HG03139 (cell line): Measurements from ENCODE around the gene ZCCHC24.

Experiments used
- ATAC-seq: cut with Tn5 transposase; IDR thresholded peaks from one replicate; pipeline ENCODE4 v1.9.1; 2021; ENCODE audit not compliant: unreplicated experiment

Gene ZCCHC24

DNA sequence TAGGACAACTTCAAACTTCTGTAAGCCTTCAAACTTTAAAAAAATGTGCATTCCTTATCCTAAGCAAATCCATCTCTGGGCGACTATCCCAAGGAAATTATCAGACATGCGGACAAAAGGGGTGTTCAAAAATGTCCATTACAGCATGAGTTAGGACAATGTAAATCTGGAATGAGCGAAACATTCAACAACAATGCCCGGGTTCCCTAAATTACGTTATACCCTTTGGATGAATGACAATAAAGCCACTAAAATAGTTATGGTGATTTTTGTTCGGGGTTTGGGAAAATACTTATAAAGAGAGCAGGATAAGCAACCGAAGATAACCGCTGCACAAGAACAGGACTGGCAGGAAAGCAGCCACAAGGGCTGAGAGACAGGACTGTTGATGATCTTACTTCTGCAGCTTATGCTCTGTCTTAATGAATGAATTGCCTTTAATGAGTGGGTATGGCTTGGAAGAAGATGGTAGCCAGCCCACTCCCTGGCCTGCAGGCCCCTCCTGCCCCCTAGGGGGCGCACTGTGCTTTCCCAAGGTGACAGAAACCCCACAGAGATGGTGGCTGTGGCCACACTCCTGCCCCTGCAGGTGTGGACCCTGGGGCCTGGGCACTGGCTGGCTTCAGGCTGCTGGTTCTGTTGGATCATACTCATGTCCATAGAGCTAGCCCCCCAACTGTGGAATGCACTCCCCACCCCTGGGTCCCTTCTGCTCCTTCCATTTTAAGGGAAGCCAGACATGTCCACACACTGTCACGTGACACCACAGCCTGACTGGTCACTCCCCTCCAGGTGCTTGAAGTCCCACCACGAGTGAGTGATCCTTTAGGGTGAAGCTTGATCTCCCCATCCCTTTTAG is 45.0 kb downstream of the ZCCHC24 start:
- no peak for ATAC-seq

GRCh38 chr10:79399223-79399831 is 46.1 kb downstream of the ZCCHC24 start:
- ATAC-seq, result no peak

DNA sequence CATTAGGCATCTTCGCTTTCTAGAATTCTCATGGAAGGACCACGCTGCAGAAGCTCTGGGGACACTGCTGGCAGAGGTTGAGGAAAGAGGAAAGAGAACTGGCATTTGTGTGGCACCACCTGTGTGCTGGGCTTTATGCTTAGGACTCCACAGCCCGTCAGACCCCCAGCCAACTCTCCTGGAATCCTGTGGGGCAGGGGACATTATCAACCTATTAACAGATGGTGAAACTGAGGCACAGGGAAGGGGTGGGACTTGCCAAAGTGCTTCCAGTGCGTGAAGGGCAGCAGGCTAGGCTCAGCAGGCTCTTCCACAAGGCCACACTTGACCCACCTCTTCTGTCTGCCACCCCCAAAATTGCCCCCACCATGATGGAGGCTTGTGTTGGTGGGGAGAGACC is 46.8 kb downstream of the ZCCHC24 start:
- no peak for ATAC-seq

- no peak for ATAC-seq
Measured at GRCh38 chr10:79397575-79398303, 47.7 kb downstream of the ZCCHC24 start.

GRCh38 chr10:79397051-79397450 is 48.4 kb downstream of the ZCCHC24 start:
- no peak for ATAC-seq

GRCh38 chr10:79396520-79396919 is 48.9 kb downstream of the ZCCHC24 start:
- no peak for ATAC-seq

- ATAC-seq, result no peak
Measured at GRCh38 chr10:79394664-79395063, 50.8 kb downstream of the ZCCHC24 start.

- ATAC-seq, result no peak
Measured at GRCh38 chr10:79393924-79394610, 51.4 kb downstream of the ZCCHC24 start.

DNA sequence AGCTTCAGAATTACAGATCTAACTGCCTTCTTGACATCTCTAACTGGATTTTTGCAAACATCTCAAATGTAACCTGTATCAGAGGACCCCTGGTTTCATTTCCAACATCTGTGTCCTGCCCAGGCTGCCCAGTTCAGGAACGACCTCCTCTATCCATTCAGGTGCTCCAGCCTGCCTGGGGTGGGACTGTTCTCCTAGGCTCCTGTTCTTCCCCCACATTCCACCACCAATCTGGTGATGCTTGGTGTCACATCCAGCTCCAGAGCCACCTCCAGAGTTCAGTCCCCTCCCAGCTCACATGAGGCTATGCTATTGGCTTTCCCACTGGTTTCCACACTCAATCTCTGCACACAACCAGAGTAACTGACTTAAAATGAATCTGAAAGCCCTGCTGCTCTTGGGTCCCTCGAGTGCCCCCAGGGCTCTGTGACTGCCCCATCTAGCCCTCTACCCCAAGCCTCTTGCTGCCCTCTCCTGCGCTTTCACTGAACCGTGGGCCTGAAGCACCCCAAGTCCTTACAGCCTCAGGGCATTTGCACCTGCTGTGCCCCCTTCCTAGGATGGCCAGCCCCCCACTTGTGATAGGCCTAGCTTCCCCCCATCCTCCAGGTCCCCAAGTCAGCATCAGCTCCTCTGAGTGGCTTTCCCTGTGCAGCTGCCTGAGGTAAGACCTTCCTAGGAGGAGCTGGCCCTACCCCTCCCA is 52.1 kb downstream of the ZCCHC24 start:
- ATAC-seq, result no peak

DNA sequence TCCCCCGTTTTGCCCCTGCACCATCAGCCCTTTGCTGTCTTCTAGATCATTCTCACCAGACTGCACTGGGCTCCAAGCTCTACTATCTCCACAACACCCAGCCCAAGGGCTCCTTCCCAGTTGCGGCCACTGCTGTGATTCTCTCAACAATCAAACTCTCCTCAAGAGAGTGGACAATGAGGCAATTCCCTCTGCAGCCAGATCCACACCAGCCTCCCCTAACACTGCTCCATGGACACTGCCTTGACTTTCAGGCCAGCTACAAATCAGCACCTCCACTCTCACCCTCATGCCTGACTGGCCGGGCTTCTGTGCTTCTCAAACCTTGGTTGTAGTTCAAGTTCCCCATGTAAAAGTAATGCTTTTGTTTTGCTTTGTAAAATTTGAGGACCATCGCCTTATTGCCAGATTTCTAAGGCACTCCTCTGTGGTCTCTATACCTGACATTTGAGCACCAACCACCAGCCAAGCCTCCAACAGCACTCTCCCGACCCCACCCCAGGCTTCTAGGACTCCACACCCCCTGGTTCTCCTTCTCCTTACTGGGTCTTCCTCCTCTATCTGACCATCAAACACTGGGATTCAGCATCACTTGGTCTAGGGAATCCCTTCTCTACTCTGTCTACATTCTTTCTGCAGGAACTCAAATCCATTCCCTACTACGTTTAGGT is 52.8 kb downstream of the ZCCHC24 start:
- no peak for ATAC-seq

GRCh38 chr10:79392020-79392398 is 53.4 kb downstream of the ZCCHC24 start:
- ATAC-seq, result no peak

DNA sequence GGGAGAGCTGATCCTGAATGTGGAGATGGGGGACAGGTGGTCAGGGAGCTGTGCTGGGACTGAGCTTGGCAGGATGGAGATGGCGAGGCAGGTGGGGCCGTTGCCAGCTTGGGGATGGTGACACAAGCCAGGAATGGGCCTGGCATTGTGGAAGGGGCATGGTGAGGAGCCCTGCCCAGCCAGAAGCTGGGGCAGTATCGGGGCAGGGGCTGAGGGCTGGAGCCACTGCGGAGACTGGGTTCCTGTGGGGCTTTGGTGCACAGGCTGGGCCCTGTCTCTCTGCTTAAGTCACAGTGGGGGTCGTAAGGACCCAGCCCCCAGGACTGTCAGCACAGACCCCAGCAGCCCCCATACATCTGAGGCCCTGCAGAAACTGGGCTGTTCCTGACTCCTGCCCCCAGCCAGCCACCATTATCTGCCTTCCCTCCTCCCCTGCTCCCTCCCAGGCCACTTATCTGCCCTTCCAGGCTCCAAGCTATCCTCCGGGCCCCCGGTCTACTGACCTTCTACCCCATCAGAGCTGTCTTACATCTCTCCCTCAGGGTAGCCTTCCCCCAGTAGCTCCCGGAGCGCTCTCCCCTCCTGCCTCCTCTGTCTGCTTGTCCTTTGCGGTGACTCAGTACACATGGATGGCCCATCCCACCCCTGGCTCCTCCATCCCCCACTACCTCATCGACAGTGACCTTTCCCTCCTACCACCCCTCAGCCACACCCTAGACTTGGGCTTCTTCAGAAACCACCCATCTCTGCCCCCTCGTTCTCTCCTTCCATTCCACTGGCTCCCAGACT is 54.0 kb downstream of the ZCCHC24 start:
- no peak for ATAC-seq

GRCh38 chr10:79390551-79391229 is 54.7 kb downstream of the ZCCHC24 start:
- ATAC-seq, result no peak

DNA sequence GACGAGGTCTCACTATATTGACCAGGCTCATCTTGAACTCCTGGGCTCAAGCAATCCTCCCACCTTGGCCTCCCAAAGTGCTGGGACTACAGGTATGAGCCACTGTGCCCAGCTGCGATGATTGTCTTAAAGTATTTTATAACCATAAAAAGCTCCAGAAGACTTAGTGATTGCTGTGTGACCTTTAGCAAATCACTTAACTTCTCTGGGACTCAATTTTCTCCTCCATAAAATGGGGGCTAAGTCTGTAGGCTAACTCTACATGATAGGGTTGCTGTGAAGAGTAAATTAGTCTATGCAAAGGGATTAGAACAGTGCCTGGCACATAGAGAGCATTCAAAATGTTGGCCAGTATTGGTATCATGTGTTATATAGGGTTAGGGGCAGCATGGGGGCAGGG is 55.4 kb downstream of the ZCCHC24 start:
- ATAC-seq, result no peak

DNA sequence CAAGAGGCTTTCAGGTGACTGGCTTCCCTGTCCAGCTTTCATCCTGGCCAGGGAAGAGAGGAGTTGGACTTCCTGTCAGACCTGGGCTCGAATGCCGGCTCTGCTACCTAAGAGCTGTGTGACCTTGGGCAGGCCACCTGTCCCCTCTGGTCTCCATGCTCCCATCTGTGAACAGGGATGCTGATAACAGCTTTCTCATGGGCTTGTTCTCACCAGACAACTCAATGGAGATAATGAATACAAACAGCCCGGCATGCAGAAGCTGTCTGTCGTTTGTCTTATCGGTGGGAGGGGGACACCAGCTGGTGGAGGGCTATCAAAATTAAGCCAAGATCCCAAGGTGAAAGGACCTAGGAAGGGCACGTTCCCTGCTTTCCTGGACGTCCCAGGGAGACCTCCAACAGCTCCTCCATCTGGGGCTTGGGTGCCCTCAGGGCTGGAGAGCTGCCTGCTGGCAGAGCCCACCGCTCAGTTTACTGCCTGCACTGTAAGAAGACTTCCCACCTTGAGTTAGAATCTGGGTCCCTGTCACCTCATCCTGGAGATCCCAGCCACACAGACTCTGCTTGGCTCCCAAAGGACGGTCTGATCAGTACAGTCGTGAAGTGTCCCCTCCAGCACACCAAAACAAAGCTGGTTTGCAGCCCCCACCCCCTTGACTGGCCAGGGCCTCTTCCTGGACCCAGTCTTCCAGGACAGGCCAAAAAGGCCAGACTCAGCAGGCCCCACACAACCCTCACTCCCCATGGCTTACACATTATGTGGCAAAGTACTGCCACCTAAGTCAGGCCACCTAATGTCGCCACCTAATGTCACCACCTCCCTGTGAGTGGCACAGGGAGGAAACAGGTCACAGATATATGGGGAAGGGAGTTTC is 57.2 kb downstream of the ZCCHC24 start:
- ATAC-seq, result no peak

DNA sequence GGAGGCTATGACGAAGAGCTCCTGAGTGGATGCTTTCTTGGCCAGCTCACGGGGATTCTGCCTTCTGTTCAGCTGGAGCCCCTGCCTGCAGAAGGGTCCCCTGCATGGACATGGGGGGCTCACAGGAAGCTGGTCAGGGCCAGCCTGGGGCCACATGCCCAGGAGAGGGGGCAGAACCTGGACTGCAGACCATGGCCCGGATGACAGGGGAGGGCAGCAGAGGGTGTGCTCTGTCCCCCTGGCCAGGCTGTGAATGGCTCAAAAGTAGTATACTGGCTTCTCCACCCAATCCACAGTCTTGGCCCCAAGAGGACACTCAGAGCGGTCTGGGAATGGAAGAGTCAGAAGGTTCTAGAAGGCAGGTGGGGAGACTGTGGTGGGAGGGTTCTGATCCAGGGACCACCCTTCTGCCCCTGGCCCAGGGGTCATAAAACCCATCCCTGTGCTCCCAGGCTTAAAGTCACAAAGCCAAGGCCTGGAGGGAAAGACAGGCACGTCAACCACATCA is 57.9 kb downstream of the ZCCHC24 start:
- no peak for ATAC-seq

- no peak for ATAC-seq
Measured at GRCh38 chr10:79386637-79387465, 58.6 kb downstream of the ZCCHC24 start.
